Measurements from ENCODE around the gene HSD17B4. TPM values are rescaled to one million over a fixed set of nuclear protein-coding genes. Genes with fewer than 3 reads are reported as not detected.
"Not testable (repeated sequence)": the region's sequence is repeated elsewhere in the genome, so short reads cannot be mapped to it uniquely, and the experiment has no call there.

HSD17B4 gene
- polyA plus RNA-seq, 1 donor: 135 TPM

- 50% methylated on average over 2 of the region's 3 CpGs for WGBS (ENCODE audit: insufficient coverage, low lambda C conversion rate)
- Histone ChIP-seq H3K9me3 (ENCODE audit: control insufficient read depth, low read depth, low read length) (peaks cover 20% of the 10 kb centered on the region), H3K27ac (ENCODE audit: low read length) (no peak overlapping the region), H3K4me1 (ENCODE audit: control insufficient read depth, insufficient read depth, low read length) (no peaks in the 10 kb centered on the region), H3K4me3 (ENCODE audit: low read length) (no peak overlapping the region), H3K27me3 (ENCODE audit: control insufficient read depth, insufficient read depth, low read length) (no peaks in the 10 kb centered on the region), H3K36me3 (ENCODE audit: control insufficient read depth, insufficient read depth, low read length) (peaks cover 11% of the 10 kb centered on the region)
- DNase-seq: no peak
Measured at GRCh38 chr5:119470851-119471451, 18.7 kb downstream of the HSD17B4 start.

- Histone ChIP-seq H3K36me3 (ENCODE audit: control insufficient read depth, insufficient read depth, low read length) (peaks cover 24% of the 10 kb centered on the region), H3K27me3 (ENCODE audit: control insufficient read depth, insufficient read depth, low read length) (no peaks in the 10 kb centered on the region), H3K9me3 (ENCODE audit: control insufficient read depth, low read depth, low read length) (peaks cover 15% of the 10 kb centered on the region), H3K4me3 (ENCODE audit: low read length) (no peak overlapping the region), H3K4me1 (ENCODE audit: control insufficient read depth, insufficient read depth, low read length) (no peaks in the 10 kb centered on the region), H3K27ac (ENCODE audit: low read length) (no peak overlapping the region)
- WGBS (ENCODE audit: insufficient coverage, low lambda C conversion rate): 100% methylated on average over 1 of the region's 1 CpG
- DNase-seq: no peak
Measured at GRCh38 chr5:119473241-119473640, 20.9 kb downstream of the HSD17B4 start.

- H3K27me3 ChIP-seq (ENCODE audit: control insufficient read depth, insufficient read depth, low read length): no peaks in the 10 kb centered on the region
- H3K9me3 ChIP-seq (ENCODE audit: control insufficient read depth, low read depth, low read length): no peaks in the 10 kb centered on the region
- H3K27ac ChIP-seq (ENCODE audit: low read length): no peak overlapping the region
- H3K4me1 ChIP-seq (ENCODE audit: control insufficient read depth, insufficient read depth, low read length): no peaks in the 10 kb centered on the region
- 56% methylated on average over 1 of the region's 1 CpG for WGBS (ENCODE audit: insufficient coverage, low lambda C conversion rate)
- H3K4me3 ChIP-seq (ENCODE audit: low read length): no peak overlapping the region
- DNase-seq: no peak
- peaks cover 22% of the 10 kb centered on the region for H3K36me3 ChIP-seq (ENCODE audit: control insufficient read depth, insufficient read depth, low read length)
Measured at GRCh38 chr5:119476341-119476740, 24.0 kb downstream of the HSD17B4 start.

- no peak for DNase-seq
- H3K27me3 ChIP-seq (ENCODE audit: control insufficient read depth, insufficient read depth, low read length): no peaks in the 10 kb centered on the region
- H3K9me3 ChIP-seq (ENCODE audit: control insufficient read depth, low read depth, low read length): no peaks in the 10 kb centered on the region
- no peak overlapping the region for H3K4me3 ChIP-seq (ENCODE audit: low read length)
- no peaks in the 10 kb centered on the region for H3K4me1 ChIP-seq (ENCODE audit: control insufficient read depth, insufficient read depth, low read length)
- no peak overlapping the region for H3K27ac ChIP-seq (ENCODE audit: low read length)
- WGBS (ENCODE audit: insufficient coverage, low lambda C conversion rate): 100% methylated on average over 3 of the region's 3 CpGs
- H3K36me3 ChIP-seq (ENCODE audit: control insufficient read depth, insufficient read depth, low read length): peaks cover 26% of the 10 kb centered on the region
Measured at GRCh38 chr5:119478781-119479180, 26.5 kb downstream of the HSD17B4 start.

- DNase-seq; H3K27ac ChIP-seq (ENCODE audit: low read length); H3K4me3 ChIP-seq (ENCODE audit: low read length); H3K4me1 ChIP-seq (ENCODE audit: control insufficient read depth, insufficient read depth, low read length); H3K9me3 ChIP-seq (ENCODE audit: control insufficient read depth, low read depth, low read length); H3K27me3 ChIP-seq (ENCODE audit: control insufficient read depth, insufficient read depth, low read length): not testable (repeated sequence)
- peaks cover 29% of the 10 kb centered on the region for H3K36me3 ChIP-seq (ENCODE audit: control insufficient read depth, insufficient read depth, low read length)
- 60% methylated on average over 1 of the region's 10 CpGs for WGBS (ENCODE audit: insufficient coverage, low lambda C conversion rate)
Measured at GRCh38 chr5:119480629-119481028, 28.3 kb downstream of the HSD17B4 start.

GRCh38 chr5:119483155-119483554 is 30.9 kb downstream of the HSD17B4 start:
- Histone ChIP-seq H3K4me1 (ENCODE audit: control insufficient read depth, insufficient read depth, low read length) (no peaks in the 10 kb centered on the region), H3K27me3 (ENCODE audit: control insufficient read depth, insufficient read depth, low read length) (no peaks in the 10 kb centered on the region), H3K9me3 (ENCODE audit: control insufficient read depth, low read depth, low read length) (no peaks in the 10 kb centered on the region), H3K36me3 (ENCODE audit: control insufficient read depth, insufficient read depth, low read length) (peaks cover 29% of the 10 kb centered on the region), H3K27ac (ENCODE audit: low read length) (no peak overlapping the region), H3K4me3 (ENCODE audit: low read length) (no peak overlapping the region)
- WGBS (ENCODE audit: insufficient coverage, low lambda C conversion rate): no CpG with 5 or more reads among the region's 1 CpG
- DNase-seq: no peak

- Histone ChIP-seq H3K4me1 (ENCODE audit: control insufficient read depth, insufficient read depth, low read length) (no peaks in the 10 kb centered on the region), H3K4me3 (ENCODE audit: low read length) (no peak overlapping the region), H3K9me3 (ENCODE audit: control insufficient read depth, low read depth, low read length) (no peaks in the 10 kb centered on the region), H3K27me3 (ENCODE audit: control insufficient read depth, insufficient read depth, low read length) (no peaks in the 10 kb centered on the region), H3K36me3 (ENCODE audit: control insufficient read depth, insufficient read depth, low read length) (peaks cover 30% of the 10 kb centered on the region), H3K27ac (ENCODE audit: low read length) (no peak overlapping the region)
- no peak for DNase-seq
- 100% methylated on average over 3 of the region's 4 CpGs for WGBS (ENCODE audit: insufficient coverage, low lambda C conversion rate)
Measured at GRCh38 chr5:119484884-119485283, 32.6 kb downstream of the HSD17B4 start.

GRCh38 chr5:119501671-119502179 is 49.4 kb downstream of the HSD17B4 start:
- DNase-seq: no peak
- H3K36me3 ChIP-seq (ENCODE audit: control insufficient read depth, insufficient read depth, low read length): peaks cover 17% of the 10 kb centered on the region
- H3K9me3 ChIP-seq (ENCODE audit: control insufficient read depth, low read depth, low read length): no peaks in the 10 kb centered on the region
- H3K4me1 ChIP-seq (ENCODE audit: control insufficient read depth, insufficient read depth, low read length): no peaks in the 10 kb centered on the region
- H3K27me3 ChIP-seq (ENCODE audit: control insufficient read depth, insufficient read depth, low read length): no peaks in the 10 kb centered on the region
- no peak overlapping the region for H3K4me3 ChIP-seq (ENCODE audit: low read length)
- H3K27ac ChIP-seq (ENCODE audit: low read length): no peak overlapping the region
- WGBS (ENCODE audit: insufficient coverage, low lambda C conversion rate): no CpG with 5 or more reads among the region's 2 CpGs

GRCh38 chr5:119503939-119504338 is 51.6 kb downstream of the HSD17B4 start:
- not testable (repeated sequence) for H3K4me1 ChIP-seq (ENCODE audit: control insufficient read depth, insufficient read depth, low read length); H3K27ac ChIP-seq (ENCODE audit: low read length); DNase-seq; H3K4me3 ChIP-seq (ENCODE audit: low read length); H3K27me3 ChIP-seq (ENCODE audit: control insufficient read depth, insufficient read depth, low read length); H3K9me3 ChIP-seq (ENCODE audit: control insufficient read depth, low read depth, low read length)
- peaks cover 10% of the 10 kb centered on the region for H3K36me3 ChIP-seq (ENCODE audit: control insufficient read depth, insufficient read depth, low read length)
- 100% methylated on average over 1 of the region's 4 CpGs for WGBS (ENCODE audit: insufficient coverage, low lambda C conversion rate)

GRCh38 chr5:119512277-119512676 is 60.0 kb downstream of the HSD17B4 start:
- Histone ChIP-seq H3K9me3 (ENCODE audit: control insufficient read depth, low read depth, low read length) (peaks cover 5% of the 10 kb centered on the region), H3K27me3 (ENCODE audit: control insufficient read depth, insufficient read depth, low read length) (no peaks in the 10 kb centered on the region), H3K36me3 (ENCODE audit: control insufficient read depth, insufficient read depth, low read length) (peaks cover 34% of the 10 kb centered on the region), H3K27ac (ENCODE audit: low read length) (no peak overlapping the region), H3K4me1 (ENCODE audit: control insufficient read depth, insufficient read depth, low read length) (no peaks in the 10 kb centered on the region), H3K4me3 (ENCODE audit: low read length) (no peak overlapping the region)
- 91% methylated on average over 1 of the region's 1 CpG for WGBS (ENCODE audit: insufficient coverage, low lambda C conversion rate)
- no peak for DNase-seq

GRCh38 chr5:119515192-119515591 is 62.9 kb downstream of the HSD17B4 start:
- no peak overlapping the region for H3K27ac ChIP-seq (ENCODE audit: low read length)
- H3K36me3 ChIP-seq (ENCODE audit: control insufficient read depth, insufficient read depth, low read length): peaks cover 34% of the 10 kb centered on the region
- WGBS (ENCODE audit: insufficient coverage, low lambda C conversion rate): 100% methylated on average over 2 of the region's 2 CpGs
- no peaks in the 10 kb centered on the region for H3K27me3 ChIP-seq (ENCODE audit: control insufficient read depth, insufficient read depth, low read length)
- peaks cover 6% of the 10 kb centered on the region for H3K9me3 ChIP-seq (ENCODE audit: control insufficient read depth, low read depth, low read length)
- DNase-seq: no peak
- H3K4me3 ChIP-seq (ENCODE audit: low read length): no peak overlapping the region
- no peaks in the 10 kb centered on the region for H3K4me1 ChIP-seq (ENCODE audit: control insufficient read depth, insufficient read depth, low read length)
